OCI-LY7 (cell line): ENCODE measurements around the gene MXD4. TPM values are rescaled to one million over a fixed set of nuclear protein-coding genes. Genes with fewer than 3 reads are reported as not detected.

ENCODE experiments used
- BruUV-seq: library from RNA; stranded (reverse); fragments of 400-500 nt; replicated peaks from 2 replicates; lab custom pipeline; 2021; lab: Mats Ljungman, UMichigan
- CTCF ChIA-PET: fragments of 300-600 bp; sonication (Branson Sonifier 250); formaldehyde crosslinking; loops from one replicate; lab custom pipeline; 2022; ENCODE audit warnings: antibody characterized with exemption; ENCODE audit not compliant: unreplicated experiment; lab: Charles Lee
- POLR2A ChIA-PET: fragments of 300-600 bp; sonication (Branson Sonifier 250); formaldehyde crosslinking; loops from one replicate; lab custom pipeline; 2022; ENCODE audit warnings: antibody characterized with exemption; lab: Charles Lee
- DNase-seq: peaks from one replicate; pipeline ENCODE4 v3.0.0-alpha.2; 2015; ENCODE audit warnings: low spot score
- H2AFZ ChIP-seq: fragments of 200-600 bp; sonication (generic), shearing (Covaris generic); 2 replicates; pipeline ENCODE4 v1.6.1; 2014; ENCODE audit warnings: mild to moderate bottlenecking, antibody characterized with exemption, low read length, moderate library complexity
- H3K27ac ChIP-seq: fragments of 200-600 bp; sonication (generic); 2 replicates; pipeline ENCODE4 v1.5.1; 2014; ENCODE audit warnings: mixed run types, low read depth, mild to moderate bottlenecking, moderate library complexity, low read length, inconsistent platforms; ENCODE audit not compliant: poor library complexity, severe bottlenecking
- H3K36me3 ChIP-seq: fragments of 200-600 bp; sonication (generic); 2 replicates; pipeline ENCODE4 v1.6.1; 2014; ENCODE audit warnings: mild to moderate bottlenecking, antibody characterized with exemption, low read length, moderate library complexity, mixed read lengths; ENCODE audit not compliant: insufficient read depth
- H3K4me1 ChIP-seq: fragments of 200-600 bp; sonication (generic); 2 replicates; pipeline ENCODE4 v1.5.1; 2014; ENCODE audit warnings: mild to moderate bottlenecking, low read length; ENCODE audit not compliant: insufficient read depth, poor library complexity, severe bottlenecking
- H3K4me2 ChIP-seq: fragments of 200-600 bp; sonication (generic); 2 replicates; pipeline ENCODE4 v1.6.1; 2014; ENCODE audit warnings: mild to moderate bottlenecking, low read length
- H3K4me3 ChIP-seq: fragments of 200-600 bp; sonication (generic); 2 replicates; pipeline ENCODE4 v1.5.1; 2014; ENCODE audit warnings: mild to moderate bottlenecking, low read depth, low read length; ENCODE audit not compliant: poor library complexity, severe bottlenecking
- H3K79me2 ChIP-seq: fragments of 200-600 bp; sonication (generic); 2 replicates; pipeline ENCODE4 v1.6.1; 2016; ENCODE audit warnings: low read depth, mild to moderate bottlenecking, low read length, moderate library complexity, mixed read lengths; ENCODE audit not compliant: insufficient read depth
- H3K9me2 ChIP-seq: fragments of 200-600 bp; sonication (generic); 2 replicates; pipeline ENCODE4 v1.6.1; 2016; ENCODE audit warnings: mild to moderate bottlenecking, low read length, mixed read lengths; ENCODE audit not compliant: insufficient read depth
- H3K9me3 ChIP-seq: fragments of 200-600 bp; sonication (generic); 2 replicates; pipeline ENCODE4 v1.6.1; 2014; ENCODE audit warnings: mild to moderate bottlenecking, mixed run types, low read length, mixed read lengths
- H4K20me1 ChIP-seq: fragments of 200-600 bp; sonication (generic); 2 replicates; pipeline ENCODE4 v1.6.1; 2014; ENCODE audit warnings: mild to moderate bottlenecking, antibody characterized with exemption, low read length, moderate library complexity, mixed read lengths; ENCODE audit not compliant: insufficient read depth
- CTCF ChIP-seq: fragments of 200-600 bp; sonication (generic); conservative IDR thresholded peaks from 2 replicates; pipeline ENCODE4 v1.5.1; 2014; ENCODE audit warnings: mild to moderate bottlenecking, antibody characterized with exemption, low read length, moderate library complexity, mixed read lengths
- EZH2phosphoT487 ChIP-seq: fragments of 200-600 bp; sonication (generic); IDR thresholded peaks from 2 replicates; pipeline ENCODE4 v1.6.1; 2018; ENCODE audit warnings: low read depth, borderline replicate concordance, mild to moderate bottlenecking, mixed run types, antibody characterized with exemption, low read length, moderate library complexity, mixed read lengths
- intact Hi-C: fragments of 100-400 bp; cut with micrococcal nuclease; formaldehyde crosslinking; loops from one replicate; pipeline ENCODE4 v1.10.0; 2022; ENCODE audit not compliant: unreplicated experiment
- total RNA-seq, 2 experiments: library from RNA; depleted of rRNA in 1 of 2; stranded (reverse); fragments of >200 nt in 1 of 2; shearing (Covaris generic) in 1 of 2; gene quantifications; 2 replicates each; pipeline ENCODE4 v1.2.3, GENCODE V29; 2014 to 2022

The MXD4 gene
- total RNA-seq, 2 experiments from 2014 or later, result 3.0 to 11.6 TPM

- H3K9me2 ChIP-seq, result no peaks in the 10 kb centered on the region
- no peak overlapping the region for H2AFZ ChIP-seq
- H3K4me3 ChIP-seq, result no peak overlapping the region
- CTCF ChIA-PET, result no interaction called here
- H3K27ac ChIP-seq, result no peak overlapping the region
- intact Hi-C loops, result no loop called here
- POLR2A ChIA-PET, result no interaction called here
- no peaks in the 10 kb centered on the region for H4K20me1 ChIP-seq
- no peak for TF ChIP-seq EZH2phosphoT487
- TF ChIP-seq CTCF, result no peak
- H3K4me2 ChIP-seq, result no peak overlapping the region
- H3K36me3 ChIP-seq, result no peaks in the 10 kb centered on the region
- no peaks in the 10 kb centered on the region for H3K9me3 ChIP-seq
- no peaks in the 10 kb centered on the region for H3K79me2 ChIP-seq
- no TSS peak for BruUV-seq
- H3K4me1 ChIP-seq, result peaks cover 17% of the 10 kb centered on the region
- no peak for DNase-seq
Measured at GRCh38 chr4:2288051-2288541, 26.2 kb upstream of the MXD4 start.

DNA sequence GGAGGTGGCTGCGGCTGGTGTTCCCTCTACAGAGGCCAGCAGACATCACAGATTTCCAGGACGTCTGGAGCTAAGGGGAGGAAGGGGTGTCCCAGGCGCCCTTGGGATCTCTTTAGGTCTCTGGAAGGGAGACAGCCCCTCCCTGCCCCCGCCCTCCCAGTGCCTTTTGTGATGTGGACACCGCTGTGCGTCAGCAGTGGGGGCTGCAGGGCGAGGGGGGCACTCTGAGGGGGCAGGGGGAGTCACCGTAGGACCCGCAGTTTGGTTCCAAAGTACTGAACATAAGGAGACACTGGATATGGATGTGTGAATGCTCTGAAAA lies 25.6 kb upstream of the MXD4 start:
- Histone ChIP-seq H3K4me2 (no peak overlapping the region), H3K79me2 (no peaks in the 10 kb centered on the region), H3K9me3 (no peaks in the 10 kb centered on the region), H3K4me3 (no peak overlapping the region), H2AFZ (no peak overlapping the region), H3K27ac (no peak overlapping the region), H3K4me1 (peaks cover 18% of the 10 kb centered on the region), H4K20me1 (no peaks in the 10 kb centered on the region), H3K36me3 (no peaks in the 10 kb centered on the region), H3K9me2 (no peaks in the 10 kb centered on the region)
- intact Hi-C loops, result no loop called here
- TF ChIP-seq CTCF (no peak), EZH2phosphoT487 (no peak)
- ChIA-PET POLR2A (no interaction called here), CTCF (no interaction called here)
- DNase-seq, result no peak
- BruUV-seq, result no TSS peak

GRCh38 chr4:2286904-2287593 lies 25.1 kb upstream of the MXD4 start:
- TF ChIP-seq CTCF (no peak), EZH2phosphoT487 (no peak)

More at GRCh38 chr4:2286904-2287593, 25.1 kb upstream of the MXD4 start:
- intact Hi-C loops, result no loop called here
- ChIA-PET CTCF (no interaction called here), POLR2A (interaction anchor here (0.6 kb wide), 2 partner anchors 61 to 1303 kb away, joined by 3 read pairs; no protein-coding TSS in a partner anchor)
- Histone ChIP-seq H3K27ac (no peak overlapping the region), H3K79me2 (no peaks in the 10 kb centered on the region), H3K4me3 (no peak overlapping the region), H3K4me1 (peaks cover 23% of the 10 kb centered on the region), H3K4me2 (no peak overlapping the region), H4K20me1 (no peaks in the 10 kb centered on the region), H2AFZ (no peak overlapping the region), H3K9me2 (no peaks in the 10 kb centered on the region), H3K36me3 (no peaks in the 10 kb centered on the region), H3K9me3 (no peaks in the 10 kb centered on the region)
- no TSS peak for BruUV-seq
- DNase-seq, result no peak
